ENCODE results near the gene U2AF1L4.

The U2AF1L4 gene

GRCh38 chr19:35786299-35787160, 41.3 kb upstream of the U2AF1L4 start:
- 98% methylated on average over 27 of the region's 31 CpGs for WGBS
- Histone ChIP-seq H3K18ac (ENCODE audit: low read depth in 1 of 2, low read length in 2 of 2) (no peak overlapping the region), H4K8ac (ENCODE audit: low read length) (no peak overlapping the region), H2BK120ac (ENCODE audit: low read depth, low read length) (no peak overlapping the region), H3K14ac (ENCODE audit: low read length in 2 of 2) (no peak overlapping the region), H3K27ac (ENCODE audit: low read length, poor library complexity, severe bottlenecking) (no peak overlapping the region), H3K4ac (ENCODE audit: low read depth in 1 of 2, low read length in 2 of 2) (no peak overlapping the region), H3K9me3 (ENCODE audit: control insufficient read depth, low read length) (no peaks in the 10 kb centered on the region), H2BK12ac (ENCODE audit: low read length in 2 of 2) (no peak overlapping the region), H3K4me1 (ENCODE audit: control insufficient read depth, insufficient read depth, low read depth, low read length) (peaks cover 16% of the 10 kb centered on the region), H3K4me2 (ENCODE audit: low read length, poor library complexity, severe bottlenecking) (no peak overlapping the region), H3K79me1 (replicated peaks; ENCODE audit: low read length, poor library complexity, severe bottlenecking) (peaks cover 2% of the 10 kb centered on the region), H3K4me3 (ENCODE audit: insufficient read depth in 1 of 2, low read depth in 1 of 2, low read length in 2 of 2) (no peak overlapping the region), H2AK5ac (ENCODE audit: low read length, severe bottlenecking) (no peak overlapping the region), H4K91ac (ENCODE audit: low read length) (no peak overlapping the region), H2BK5ac (ENCODE audit: low read depth, low read length, poor library complexity, severe bottlenecking) (no peak overlapping the region), H3K27me3 (ENCODE audit: control insufficient read depth in 1 of 2, insufficient read depth in 1 of 2, low read length in 2 of 2) (no peaks in the 10 kb centered on the region), H3K9ac (ENCODE audit: low read length) (no peak overlapping the region), H2BK15ac (ENCODE audit: low read depth, poor library complexity, severe bottlenecking) (no peak overlapping the region), H3K36me3 (ENCODE audit: control insufficient read depth in 1 of 2, insufficient read depth in 2 of 2, low read depth in 1 of 2, low read length in 2 of 2) (peaks cover 8 to 56% of the 10 kb centered on the region in 2 experiments), H2AFZ (ENCODE audit: low read depth, low read length) (no peak overlapping the region), H3K23ac (ENCODE audit: low read length in 2 of 2) (no peak overlapping the region)
- DNase-seq: no peak

- Histone ChIP-seq H4K8ac (ENCODE audit: low read length) (no peak overlapping the region), H3K4me3 (ENCODE audit: insufficient read depth in 1 of 2, low read depth in 1 of 2, low read length in 2 of 2) (no peak overlapping the region)
- no peak for DNase-seq
Observed at GRCh38 chr19:35785339-35785627, 40.1 kb upstream of the U2AF1L4 start.

GRCh38 chr19:35784503-35785338, 39.5 kb upstream of the U2AF1L4 start:
- H3K4me2 ChIP-seq (ENCODE audit: low read length, poor library complexity, severe bottlenecking): no peak overlapping the region
- H3K9me3 ChIP-seq (ENCODE audit: control insufficient read depth, low read length): no peaks in the 10 kb centered on the region
- no peak overlapping the region for H2BK15ac ChIP-seq (ENCODE audit: low read depth, poor library complexity, severe bottlenecking)
- H3K23ac ChIP-seq (ENCODE audit: low read length in 2 of 2): no peak overlapping the region
- H2BK5ac ChIP-seq (ENCODE audit: low read depth, low read length, poor library complexity, severe bottlenecking): no peak overlapping the region
- H2BK12ac ChIP-seq (ENCODE audit: low read length in 2 of 2): peak overlapping the region in 1 of 2 experiments; percentile 16
- H3K4me3 ChIP-seq (ENCODE audit: insufficient read depth in 1 of 2, low read depth in 1 of 2, low read length in 2 of 2): no peak overlapping the region
- H3K4ac ChIP-seq (ENCODE audit: low read depth in 1 of 2, low read length in 2 of 2): no peak overlapping the region
- no peak overlapping the region for H4K8ac ChIP-seq (ENCODE audit: low read length)
- no peak for DNase-seq
- no peak overlapping the region for H3K18ac ChIP-seq (ENCODE audit: low read depth in 1 of 2, low read length in 2 of 2)
- H3K14ac ChIP-seq (ENCODE audit: low read length in 2 of 2): no peak overlapping the region
- no peak overlapping the region for H2AFZ ChIP-seq (ENCODE audit: low read depth, low read length)
- peaks cover 3% of the 10 kb centered on the region for H3K79me1 ChIP-seq (replicated peaks; ENCODE audit: low read length, poor library complexity, severe bottlenecking)
- H3K27me3 ChIP-seq (ENCODE audit: control insufficient read depth in 1 of 2, insufficient read depth in 1 of 2, low read length in 2 of 2): no peaks in the 10 kb centered on the region
- H2AK5ac ChIP-seq (ENCODE audit: low read length, severe bottlenecking): no peak overlapping the region
- no peak overlapping the region for H3K27ac ChIP-seq (ENCODE audit: low read length, poor library complexity, severe bottlenecking)
- peaks cover 15% of the 10 kb centered on the region for H3K4me1 ChIP-seq (ENCODE audit: control insufficient read depth, insufficient read depth, low read depth, low read length)
- H3K36me3 ChIP-seq (ENCODE audit: control insufficient read depth in 1 of 2, insufficient read depth in 2 of 2, low read depth in 1 of 2, low read length in 2 of 2): peaks cover 12 to 74% of the 10 kb centered on the region in 2 experiments
- WGBS: 69% methylated on average over 36 of the region's 45 CpGs
- H3K9ac ChIP-seq (ENCODE audit: low read length): no peak overlapping the region
- no peak overlapping the region for H4K91ac ChIP-seq (ENCODE audit: low read length)
- no peak overlapping the region for H2BK120ac ChIP-seq (ENCODE audit: low read depth, low read length)

More at GRCh38 chr19:35785339-35785627, 40.1 kb upstream of the U2AF1L4 start:
- no peak overlapping the region for H2AK5ac ChIP-seq (ENCODE audit: low read length, severe bottlenecking)
- no peak overlapping the region for H3K9ac ChIP-seq (ENCODE audit: low read length)
- peaks cover 2% of the 10 kb centered on the region for H3K79me1 ChIP-seq (replicated peaks; ENCODE audit: low read length, poor library complexity, severe bottlenecking)
- no peak overlapping the region for H2BK120ac ChIP-seq (ENCODE audit: low read depth, low read length)
- peaks cover 12 to 69% of the 10 kb centered on the region in 2 experiments for H3K36me3 ChIP-seq (ENCODE audit: control insufficient read depth in 1 of 2, insufficient read depth in 2 of 2, low read depth in 1 of 2, low read length in 2 of 2)
- WGBS: 85% methylated on average over 9 of the region's 10 CpGs
- no peak overlapping the region for H3K4me2 ChIP-seq (ENCODE audit: low read length, poor library complexity, severe bottlenecking)
- no peak overlapping the region for H3K27ac ChIP-seq (ENCODE audit: low read length, poor library complexity, severe bottlenecking)
- H3K27me3 ChIP-seq (ENCODE audit: control insufficient read depth in 1 of 2, insufficient read depth in 1 of 2, low read length in 2 of 2): no peaks in the 10 kb centered on the region
- H2BK12ac ChIP-seq (ENCODE audit: low read length in 2 of 2): no peak overlapping the region
- no peak overlapping the region for H2BK15ac ChIP-seq (ENCODE audit: low read depth, poor library complexity, severe bottlenecking)
- no peak overlapping the region for H3K18ac ChIP-seq (ENCODE audit: low read depth in 1 of 2, low read length in 2 of 2)
- no peaks in the 10 kb centered on the region for H3K9me3 ChIP-seq (ENCODE audit: control insufficient read depth, low read length)
- H3K23ac ChIP-seq (ENCODE audit: low read length in 2 of 2): no peak overlapping the region
- no peak overlapping the region for H3K14ac ChIP-seq (ENCODE audit: low read length in 2 of 2)
- H4K91ac ChIP-seq (ENCODE audit: low read length): no peak overlapping the region
- no peak overlapping the region for H2AFZ ChIP-seq (ENCODE audit: low read depth, low read length)
- peaks cover 14% of the 10 kb centered on the region for H3K4me1 ChIP-seq (ENCODE audit: control insufficient read depth, insufficient read depth, low read depth, low read length)
- H3K4ac ChIP-seq (ENCODE audit: low read depth in 1 of 2, low read length in 2 of 2): no peak overlapping the region
- no peak overlapping the region for H2BK5ac ChIP-seq (ENCODE audit: low read depth, low read length, poor library complexity, severe bottlenecking)

Measured in mesenchymal stem cell (in vitro differentiated cells and primary cell).